GM18508 (cell line): Measurements from ENCODE around the gene GK.
A peak's percentile ranks its signal among the peaks of the same experiment; 100 is the strongest.
"Not testable (repeated sequence)": the region's sequence is repeated elsewhere in the genome, so short reads cannot be mapped to it uniquely, and the experiment has no call there.

Experiments used
- ATAC-seq: cut with Tn5 transposase; IDR thresholded peaks from one replicate; pipeline ENCODE4 v1.9.1; 2021; ENCODE audit warnings: moderate number of reproducible peaks; ENCODE audit not compliant: insufficient read depth, unreplicated experiment

Gene GK

GRCh38 chrX:30693999-30694650 is 40.9 kb downstream of the GK start:
- ATAC-seq: no peak

GRCh38 chrX:30702736-30703135 is 49.5 kb downstream of the GK start:
- ATAC-seq: no peak

- no peak for ATAC-seq
These were observed 53.1 kb downstream of the GK start for GRCh38 chrX:30706216-30706775.

- no peak for ATAC-seq
These were observed 59.0 kb downstream of the GK start for GRCh38 chrX:30712214-30712613.

- ATAC-seq: peak; percentile 99
These were observed 59.9 kb downstream of the GK start for GRCh38 chrX:30713061-30713525.

GRCh38 chrX:30714138-30714537 is 60.9 kb downstream of the GK start:
- no peak for ATAC-seq

GRCh38 chrX:30715976-30716375 is 62.8 kb downstream of the GK start:
- ATAC-seq: no peak

- ATAC-seq: no peak
These were observed 80.8 kb downstream of the GK start for GRCh38 chrX:30733852-30734660.

GRCh38 chrX:30734782-30735181 is 81.6 kb downstream of the GK start:
- no peak for ATAC-seq

GRCh38 chrX:30735839-30736238 is 82.6 kb downstream of the GK start:
- ATAC-seq: peak; percentile 85

GRCh38 chrX:30741545-30741944 is 88.3 kb downstream of the GK start:
- ATAC-seq: no peak

- no peak for ATAC-seq
These were observed 95.2 kb downstream of the GK start for GRCh38 chrX:30748342-30748960.

- ATAC-seq: no peak
These were observed 98.3 kb downstream of the GK start for GRCh38 chrX:30751497-30751896.

- no peak for ATAC-seq
These were observed 109.5 kb downstream of the GK start for GRCh38 chrX:30762755-30763154.

- ATAC-seq: not testable (repeated sequence)
These were observed 120.5 kb downstream of the GK start for GRCh38 chrX:30773764-30774163.

- ATAC-seq: no peak
These were observed 124.4 kb downstream of the GK start for GRCh38 chrX:30777575-30777974.

GRCh38 chrX:30779453-30780030 is 126.3 kb downstream of the GK start:
- no peak for ATAC-seq
